Left ventricle myocardium inferior (tissue), 1 donor: ENCODE results near the gene TDRD15. TPM values are rescaled to one million over a fixed set of nuclear protein-coding genes. Genes with fewer than 3 reads are reported as not detected.

Source experiments
- DNase-seq: peaks from one replicate; pipeline ENCODE4 v3.0.0-alpha.2; 2020
- H3K27ac ChIP-seq: fragments of 200-600 bp; replicated peaks from 2 replicates; pipeline ENCODE4 v1.8.0; 2021
- H3K27me3 ChIP-seq: fragments of 200-600 bp; 2 replicates; pipeline ENCODE4 v1.8.0; 2021; ENCODE audit warnings: low read depth
- H3K36me3 ChIP-seq: fragments of 200-600 bp; 2 replicates; pipeline ENCODE4 v1.8.0; 2021
- H3K4me1 ChIP-seq: fragments of 200-600 bp; 2 replicates; pipeline ENCODE4 v1.8.0; 2021
- H3K4me3 ChIP-seq: fragments of 200-600 bp; 2 replicates; pipeline ENCODE4 v1.8.0; 2021; ENCODE audit warnings: mild to moderate bottlenecking, moderate library complexity
- H3K9me3 ChIP-seq: fragments of 200-600 bp; replicated peaks from 2 replicates; pipeline ENCODE4 v1.8.0; 2021
- intact Hi-C: fragments of 100-400 bp; cut with micrococcal nuclease; formaldehyde crosslinking; loops from one replicate; pipeline ENCODE4 v1.11.0; 2022
- total RNA-seq: library from RNA; stranded (reverse); fragmentation: NEBNext Ultra II Directional; extraction: Animal tissue kit (Norgen Biotek cat#: 25700); gene quantifications from one replicate; pipeline ENCODE4 v1.2.1, GENCODE V29; 2021
- TF ChIP-seq, protein P1 (sequence below): fragments of 200-600 bp; IDR thresholded peaks from 2 replicates; pipeline ENCODE4 v1.8.0; 2021; ENCODE audit warnings: antibody characterized with exemption, mild to moderate bottlenecking, borderline replicate concordance
- donor health status: DM: no; HTN: yes; CAD: no; lungs with severe emphysema.

TDRD15 gene
- total RNA-seq, 1 donor from 2014 or later = not detected

DNA sequence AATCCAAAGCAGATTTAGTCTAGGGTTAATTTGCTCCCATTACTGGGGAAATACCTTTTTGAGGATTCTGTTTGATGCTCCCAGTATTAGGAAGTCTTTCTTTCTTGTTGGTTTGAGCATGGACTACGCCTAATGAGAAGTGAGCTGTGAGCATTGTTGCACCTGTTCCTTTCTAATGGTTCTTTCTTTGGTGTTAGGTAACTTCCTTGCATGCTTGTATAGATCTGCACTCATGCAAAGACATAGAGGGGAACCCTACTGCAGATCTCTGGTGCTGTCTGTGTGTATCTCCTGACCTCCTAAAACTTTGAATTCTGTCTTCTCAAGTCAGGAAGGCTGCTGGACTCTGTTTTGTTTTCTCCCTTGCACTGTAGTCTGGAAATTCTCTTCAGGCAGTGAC lies 12.8 kb upstream of the TDRD15 start:
- intact Hi-C loops = no loop called here

DNA sequence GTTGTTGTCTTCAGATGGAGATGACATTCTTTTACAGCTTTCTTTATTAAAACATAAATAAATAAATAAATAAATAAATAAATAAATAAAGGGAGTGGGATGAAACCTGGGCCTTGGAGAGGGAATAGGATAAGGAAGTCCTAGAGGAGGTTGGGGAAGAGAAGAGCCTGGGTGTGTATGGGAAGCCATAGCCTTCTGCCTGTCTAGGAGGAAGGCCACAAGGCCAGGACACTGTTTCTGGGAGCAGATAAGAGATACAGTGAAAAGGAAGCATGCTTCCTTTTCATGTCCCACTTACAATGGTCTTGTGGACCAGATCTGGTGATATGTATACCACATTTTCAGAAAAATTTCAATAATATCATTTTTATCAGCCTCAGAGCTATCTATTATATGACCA lies 6.1 kb upstream of the TDRD15 start:
- Histone ChIP-seq H3K27ac (no peak overlapping the region), H3K4me3 (no peak overlapping the region), H3K36me3 (no peaks in the 10 kb centered on the region), H3K9me3 (no peaks in the 10 kb centered on the region), H3K4me1 (no peaks in the 10 kb centered on the region), H3K27me3 (peaks cover 26% of the 10 kb centered on the region)
- no peak for DNase-seq
- intact Hi-C loops = loop anchor here (2.0 kb wide), 1 partner anchor 75 kb away; no protein-coding TSS in a partner anchor
- TF ChIP-seq, protein P1, sequence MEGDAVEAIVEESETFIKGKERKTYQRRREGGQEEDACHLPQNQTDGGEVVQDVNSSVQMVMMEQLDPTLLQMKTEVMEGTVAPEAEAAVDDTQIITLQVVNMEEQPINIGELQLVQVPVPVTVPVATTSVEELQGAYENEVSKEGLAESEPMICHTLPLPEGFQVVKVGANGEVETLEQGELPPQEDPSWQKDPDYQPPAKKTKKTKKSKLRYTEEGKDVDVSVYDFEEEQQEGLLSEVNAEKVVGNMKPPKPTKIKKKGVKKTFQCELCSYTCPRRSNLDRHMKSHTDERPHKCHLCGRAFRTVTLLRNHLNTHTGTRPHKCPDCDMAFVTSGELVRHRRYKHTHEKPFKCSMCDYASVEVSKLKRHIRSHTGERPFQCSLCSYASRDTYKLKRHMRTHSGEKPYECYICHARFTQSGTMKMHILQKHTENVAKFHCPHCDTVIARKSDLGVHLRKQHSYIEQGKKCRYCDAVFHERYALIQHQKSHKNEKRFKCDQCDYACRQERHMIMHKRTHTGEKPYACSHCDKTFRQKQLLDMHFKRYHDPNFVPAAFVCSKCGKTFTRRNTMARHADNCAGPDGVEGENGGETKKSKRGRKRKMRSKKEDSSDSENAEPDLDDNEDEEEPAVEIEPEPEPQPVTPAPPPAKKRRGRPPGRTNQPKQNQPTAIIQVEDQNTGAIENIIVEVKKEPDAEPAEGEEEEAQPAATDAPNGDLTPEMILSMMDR = no peak

More for the DNA sequence above, 12.8 kb upstream of the TDRD15 start:
- DNase-seq = no peak
- Histone ChIP-seq H3K27me3 (peaks cover 20% of the 10 kb centered on the region), H3K36me3 (no peaks in the 10 kb centered on the region), H3K4me3 (no peak overlapping the region), H3K9me3 (no peaks in the 10 kb centered on the region), H3K27ac (no peak overlapping the region), H3K4me1 (no peaks in the 10 kb centered on the region)
- TF ChIP-seq, protein P1 = no peak

DNA sequence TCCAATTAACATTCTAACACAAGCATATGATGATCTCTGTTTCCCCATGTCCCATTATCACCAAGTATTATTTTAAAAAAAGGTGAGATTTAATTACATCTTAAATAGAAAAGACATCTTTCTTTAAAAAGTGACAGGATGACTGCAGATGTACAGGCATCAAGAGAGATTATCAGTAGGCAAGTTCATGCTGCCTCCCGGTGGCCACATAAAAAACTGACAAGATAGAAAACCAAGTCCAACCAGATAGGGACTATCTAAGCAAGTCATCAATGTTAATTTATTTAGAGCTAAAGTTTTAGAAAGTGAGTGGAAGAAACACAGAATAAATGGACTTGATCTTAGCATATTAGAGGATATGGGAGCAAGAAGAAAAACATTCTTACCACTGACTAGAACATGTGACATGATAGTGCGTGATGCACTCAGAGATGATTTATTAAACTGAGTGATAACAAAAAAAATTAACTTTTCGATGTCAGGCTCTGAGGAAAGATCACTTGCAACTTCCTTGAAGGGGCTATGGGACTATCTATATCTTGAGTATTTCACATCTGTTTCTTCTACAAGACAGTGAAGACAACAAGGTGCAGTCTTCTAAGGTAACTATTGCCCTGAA lies 5.4 kb upstream of the TDRD15 start:
- no peak for DNase-seq
- TF ChIP-seq, protein P1 = peak; percentile 68
- no peak overlapping the region for H3K4me3 ChIP-seq
- H3K27me3 ChIP-seq = peaks cover 19% of the 10 kb centered on the region
- intact Hi-C loops = loop anchor here (2.0 kb wide), 1 partner anchor 76 kb away; no protein-coding TSS in a partner anchor
- H3K4me1 ChIP-seq = no peaks in the 10 kb centered on the region
- H3K36me3 ChIP-seq = no peaks in the 10 kb centered on the region
- no peaks in the 10 kb centered on the region for H3K9me3 ChIP-seq
- H3K27ac ChIP-seq = no peak overlapping the region

DNA sequence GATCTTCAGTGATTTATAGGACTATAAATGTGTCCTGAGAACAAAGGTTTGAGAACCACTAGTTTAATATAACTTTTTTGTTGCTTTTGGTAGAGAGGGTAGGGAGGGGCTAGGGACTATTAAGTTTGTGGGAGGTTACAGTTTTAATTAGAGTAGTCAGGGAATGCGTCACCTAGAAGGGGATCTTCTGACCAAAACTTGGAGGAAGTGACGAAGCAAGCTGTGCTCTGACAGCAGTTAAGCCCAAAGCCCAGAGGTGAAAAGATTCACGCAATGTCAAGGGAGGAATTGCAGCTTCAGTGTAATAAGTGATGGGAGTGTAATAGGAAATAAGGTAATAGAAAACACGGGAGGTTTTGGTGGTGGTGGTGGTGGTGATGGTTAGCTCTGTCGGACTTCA lies 8.1 kb downstream of the TDRD15 start:
- no peaks in the 10 kb centered on the region for H3K4me1 ChIP-seq
- no peaks in the 10 kb centered on the region for H3K9me3 ChIP-seq
- no peak overlapping the region for H3K4me3 ChIP-seq
- DNase-seq = no peak
- no peaks in the 10 kb centered on the region for H3K36me3 ChIP-seq
- intact Hi-C loops = no loop called here
- no peak overlapping the region for H3K27ac ChIP-seq
- TF ChIP-seq, protein P1 = no peak
- H3K27me3 ChIP-seq = peaks cover 3% of the 10 kb centered on the region

DNA sequence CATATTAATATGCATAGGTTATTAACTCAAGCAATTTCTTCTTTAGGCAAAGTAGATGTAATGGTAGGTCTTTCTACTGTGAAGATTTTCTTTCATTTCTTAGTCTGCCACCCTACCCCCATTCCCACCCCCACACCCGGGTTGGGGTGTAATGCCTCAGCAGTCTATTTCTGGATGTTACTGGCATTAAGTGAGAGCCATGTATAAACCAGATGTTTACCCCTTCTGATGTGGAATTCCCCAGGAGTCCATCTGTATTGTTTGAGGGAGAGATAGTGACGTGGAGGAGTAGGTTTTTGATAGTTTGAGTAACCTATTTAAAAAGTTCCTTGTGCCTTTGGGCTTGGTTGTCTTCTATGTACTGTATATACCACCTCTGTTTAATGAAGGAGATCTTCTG lies 11.8 kb downstream of the TDRD15 start:
- intact Hi-C loops = no loop called here
- TF ChIP-seq, protein P1 = no peak
- no peak for DNase-seq

More for the DNA sequence above, 11.8 kb downstream of the TDRD15 start:
- Histone ChIP-seq H3K27me3 (peaks cover 3% of the 10 kb centered on the region), H3K4me1 (no peaks in the 10 kb centered on the region), H3K36me3 (no peaks in the 10 kb centered on the region), H3K4me3 (no peak overlapping the region), H3K9me3 (no peaks in the 10 kb centered on the region), H3K27ac (no peak overlapping the region)
